ENCODE data around the gene QSOX2. TPM values are rescaled to one million over a fixed set of nuclear protein-coding genes. Genes with fewer than 3 reads are reported as not detected.

Gene QSOX2
- total RNA-seq, 1 experiment from 2014 or later: 34.6 TPM

GRCh38 chr9:136258299-136258625 lies 12.7 kb upstream of the QSOX2 start:
- H3K27ac ChIP-seq (ENCODE audit: low read depth, low read length): no peak overlapping the region
- RAD21 ChIA-PET (ENCODE audit: low non-redundant PET in 1 of 2, low total read pairs in 2 of 2, uncharacterized antibody in 2 of 2, unreplicated experiment in 2 of 2): no interaction called here
- H3K4me2 ChIP-seq (ENCODE audit: low read length): no peak overlapping the region
- intact Hi-C loops (cut with micrococcal nuclease): no loop called here
- H3K9ac ChIP-seq (ENCODE audit: low read length): no peak overlapping the region
- no peak overlapping the region for H3K4me3 ChIP-seq (replicated peaks in 1 of 2; ENCODE audit: low read depth in 1 of 2, low read length in 2 of 2)
- no peaks in the 10 kb centered on the region for H3K36me3 ChIP-seq (ENCODE audit: control insufficient read depth in 1 of 2, insufficient read depth in 2 of 2, low read length in 2 of 2)
- H3K79me2 ChIP-seq (ENCODE audit: insufficient read depth, low read length): no peaks in the 10 kb centered on the region
- CTCF ChIA-PET: no interaction called here
- DNase-seq (ENCODE audit: low read depth, low spot score) (no peak), ATAC-seq (no peak)
- no peaks in the 10 kb centered on the region for H4K20me1 ChIP-seq (ENCODE audit: insufficient read depth)
- H3K4me1 ChIP-seq (ENCODE audit: control insufficient read depth in 1 of 2, insufficient read depth in 2 of 2, low read length in 2 of 2): peaks cover 10 to 21% of the 10 kb centered on the region in 2 experiments; a peak in 3 of 4 replicates
- H3K9me2 ChIP-seq (ENCODE audit: insufficient read depth): no peaks in the 10 kb centered on the region
- no peaks in the 10 kb centered on the region for H3K27me3 ChIP-seq (ENCODE audit: insufficient read depth, low read length)
- BruUV-seq (replicated peaks): no TSS peak
- no peaks in the 10 kb centered on the region for H3K9me3 ChIP-seq (ENCODE audit: control insufficient read depth in 1 of 2, insufficient read depth in 1 of 2, low read depth in 1 of 2, low read length in 2 of 2)
- no peak for TF ChIP-seq SRF (IDR thresholded peaks at IDR 0.05; ENCODE audit: low read depth)
- no peak for TF ChIP-seq RAD21 (IDR thresholded peaks at IDR 0.05; ENCODE audit: low read depth)
- no peak for TF ChIP-seq FOSL1 (IDR thresholded peaks at IDR 0.05; ENCODE audit: low read depth)
- TF ChIP-seq EZH2 (IDR thresholded peaks at IDR 0.05): no peak
- no peak for TF ChIP-seq POLR2AphosphoS5 (IDR thresholded peaks at IDR 0.05; ENCODE audit: low read depth, low read length)
- no peak for TF ChIP-seq SIN3A (IDR thresholded peaks at IDR 0.05; ENCODE audit: low read depth)
- no peak for TF ChIP-seq MAX (IDR thresholded peaks at IDR 0.05)
- no peak for TF ChIP-seq CEBPB (IDR thresholded peaks at IDR 0.05; ENCODE audit: low read depth)
- TF ChIP-seq ZFX (IDR thresholded peaks at IDR 0.05): no peak
- TF ChIP-seq CBX3 (IDR thresholded peaks at IDR 0.05; ENCODE audit: low read depth): no peak
- no peak for TF ChIP-seq POLR2A (IDR thresholded peaks at IDR 0.05; ENCODE audit: borderline replicate concordance, extremely low read depth, insufficient read depth, insufficient read length)
- H2AFZ ChIP-seq (ENCODE audit: low read depth, low read length, poor library complexity, severe bottlenecking): no peak overlapping the region
- POLR2A ChIA-PET: no interaction called here

GRCh38 chr9:136257381-136258298 lies 12.0 kb upstream of the QSOX2 start:
- Histone ChIP-seq H3K4me1 (ENCODE audit: control insufficient read depth in 1 of 2, insufficient read depth in 2 of 2, low read length in 2 of 2) (peaks cover 10 to 21% of the 10 kb centered on the region in 2 experiments; a peak in 3 of 4 replicates), H3K4me3 (replicated peaks in 1 of 2; ENCODE audit: low read depth in 1 of 2, low read length in 2 of 2) (no peak overlapping the region), H3K36me3 (ENCODE audit: control insufficient read depth in 1 of 2, insufficient read depth in 2 of 2, low read length in 2 of 2) (no peaks in the 10 kb centered on the region), H3K27me3 (ENCODE audit: insufficient read depth, low read length) (no peaks in the 10 kb centered on the region), H3K79me2 (ENCODE audit: insufficient read depth, low read length) (no peaks in the 10 kb centered on the region), H3K9me2 (ENCODE audit: insufficient read depth) (no peaks in the 10 kb centered on the region), H2AFZ (ENCODE audit: low read depth, low read length, poor library complexity, severe bottlenecking) (no peak overlapping the region), H3K9me3 (ENCODE audit: control insufficient read depth in 1 of 2, insufficient read depth in 1 of 2, low read depth in 1 of 2, low read length in 2 of 2) (no peaks in the 10 kb centered on the region), H3K4me2 (ENCODE audit: low read length) (no peak overlapping the region), H4K20me1 (ENCODE audit: insufficient read depth) (no peaks in the 10 kb centered on the region), H3K27ac (ENCODE audit: low read depth, low read length) (no peak overlapping the region), H3K9ac (ENCODE audit: low read length) (no peak overlapping the region)
- TF ChIP-seq SRF (IDR thresholded peaks at IDR 0.05; ENCODE audit: low read depth): no peak
- no peak for TF ChIP-seq ZBTB33 (IDR thresholded peaks at IDR 0.05; ENCODE audit: extremely low read depth, insufficient replicate concordance, low read length)
- BruUV-seq (replicated peaks): no TSS peak
- CTCF ChIA-PET: no interaction called here
- RAD21 ChIA-PET (ENCODE audit: low non-redundant PET in 1 of 2, low total read pairs in 2 of 2, uncharacterized antibody in 2 of 2, unreplicated experiment in 2 of 2): no interaction called here
- intact Hi-C loops (cut with micrococcal nuclease): no loop called here
- DNase-seq (ENCODE audit: low read depth, low spot score) (no peak), ATAC-seq (no peak)
- POLR2A ChIA-PET: no interaction called here
